NCI-H187 treated with DMSO at 0.1 percent for 48 hours (cell line): ENCODE measurements around the gene FAM241B.

Experiments used
- DNase-seq: peaks from one replicate; lab custom pipeline; 2025; lab: John Stamatoyannopoulos, UW

FAM241B gene

GRCh38 chr10:69634759-69635425 lies 4.8 kb downstream of the FAM241B start:
- no peak for DNase-seq

- DNase-seq = no peak
Observed at GRCh38 chr10:69635428-69636272, 5.6 kb downstream of the FAM241B start.

- DNase-seq = no peak
Observed at GRCh38 chr10:69636273-69636575, 6.2 kb downstream of the FAM241B start.

- DNase-seq = no peak
Observed at GRCh38 chr10:69636626-69637605, 6.9 kb downstream of the FAM241B start.

GRCh38 chr10:69638642-69639041 lies 8.6 kb downstream of the FAM241B start:
- no peak for DNase-seq

- DNase-seq = no peak
Observed at GRCh38 chr10:69639291-69640195, 9.5 kb downstream of the FAM241B start.

- no peak for DNase-seq
Observed at GRCh38 chr10:69640196-69640980, 10.3 kb downstream of the FAM241B start.

GRCh38 chr10:69641261-69641980 lies 11.4 kb downstream of the FAM241B start:
- DNase-seq = no peak

- DNase-seq = no peak
Observed at GRCh38 chr10:69642747-69643146, 12.7 kb downstream of the FAM241B start.

- no peak for DNase-seq
Observed at GRCh38 chr10:69643779-69644657, 14.0 kb downstream of the FAM241B start.

GRCh38 chr10:69644658-69645295 lies 14.7 kb downstream of the FAM241B start:
- no peak for DNase-seq

GRCh38 chr10:69645296-69646184 lies 15.5 kb downstream of the FAM241B start:
- DNase-seq = no peak

GRCh38 chr10:69646185-69647060 lies 16.4 kb downstream of the FAM241B start:
- DNase-seq = no peak

GRCh38 chr10:69647126-69647525 lies 17.1 kb downstream of the FAM241B start:
- no peak for DNase-seq

GRCh38 chr10:69647819-69648218 lies 17.8 kb downstream of the FAM241B start:
- DNase-seq = no peak

GRCh38 chr10:69648461-69648860 lies 18.4 kb downstream of the FAM241B start:
- no peak for DNase-seq
